HG03175 (cell line): ENCODE results near the gene FGF4.

Experiments
- ATAC-seq: cut with Tn5 transposase; IDR thresholded peaks from one replicate; pipeline ENCODE4 v1.9.1; 2021; ENCODE audit warnings: mild to moderate bottlenecking, moderate library complexity; ENCODE audit not compliant: unreplicated experiment

Gene FGF4

DNA sequence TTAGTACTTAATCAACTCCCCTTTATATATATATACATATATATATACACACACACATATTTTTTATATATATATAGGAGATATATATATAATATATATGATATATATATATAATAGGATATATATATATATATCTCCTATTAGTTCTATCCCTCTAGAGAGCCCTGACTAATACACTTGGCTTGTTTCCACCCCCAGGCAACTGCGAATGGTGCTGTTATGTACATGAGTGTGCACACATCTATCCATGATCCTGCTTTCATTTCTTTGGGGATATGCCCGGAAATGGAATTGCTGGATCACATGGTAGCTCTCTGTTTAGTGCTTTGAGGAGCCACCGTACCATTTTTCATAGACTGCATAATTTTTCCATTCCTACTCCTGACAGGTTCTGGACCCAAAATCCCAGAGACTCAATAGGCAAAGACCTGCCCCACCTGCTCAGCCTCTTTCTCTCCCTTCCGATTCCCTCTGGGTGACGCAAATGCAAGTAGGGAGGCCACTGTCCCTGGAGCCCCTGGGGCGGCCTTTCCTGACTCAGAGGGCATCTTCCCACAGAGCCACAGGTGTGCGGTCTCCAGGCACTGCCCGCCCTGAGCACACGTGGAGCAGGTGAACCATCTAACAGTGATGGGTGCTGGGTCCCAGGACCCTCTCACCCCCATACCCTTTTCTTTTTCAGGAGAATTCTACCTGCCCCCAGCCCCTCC, 32.1 kb upstream of the FGF4 start:
- no peak for ATAC-seq

DNA sequence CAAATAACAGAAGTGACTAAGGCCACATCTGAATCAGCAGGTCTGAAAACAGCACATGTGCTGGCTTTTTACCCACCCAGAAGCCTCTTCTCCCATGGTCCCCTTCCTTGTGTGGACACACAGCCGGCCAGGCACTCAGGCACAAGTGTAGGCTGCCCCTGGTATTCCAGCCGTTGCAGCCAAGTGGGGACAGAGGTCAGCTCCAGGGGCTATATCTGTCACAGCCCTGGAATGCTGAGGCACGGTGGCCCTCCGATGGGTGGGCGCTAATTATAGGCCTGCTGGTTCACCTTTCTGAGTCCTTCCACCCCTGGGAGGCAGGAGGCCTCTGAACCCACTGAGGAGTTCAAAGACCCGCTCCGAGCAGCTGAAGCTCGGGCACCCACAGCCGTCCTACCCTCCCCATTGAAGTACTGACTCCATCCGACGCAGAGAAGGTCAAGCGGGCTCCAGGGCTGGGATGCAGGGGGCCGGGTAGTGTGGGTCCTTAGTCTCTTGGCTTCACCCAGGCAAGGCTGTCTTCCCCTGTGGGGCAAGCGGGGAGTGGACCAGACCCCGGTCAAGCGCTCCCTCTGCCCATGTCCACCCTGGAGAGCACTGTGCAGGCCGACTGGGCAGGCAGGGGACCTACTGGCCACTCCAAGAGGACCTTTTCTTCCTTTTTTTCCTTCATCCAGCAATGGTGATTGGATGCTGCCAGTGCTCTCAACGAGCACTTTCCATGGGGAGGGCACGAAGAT, 29.8 kb upstream of the FGF4 start:
- ATAC-seq = no peak

DNA sequence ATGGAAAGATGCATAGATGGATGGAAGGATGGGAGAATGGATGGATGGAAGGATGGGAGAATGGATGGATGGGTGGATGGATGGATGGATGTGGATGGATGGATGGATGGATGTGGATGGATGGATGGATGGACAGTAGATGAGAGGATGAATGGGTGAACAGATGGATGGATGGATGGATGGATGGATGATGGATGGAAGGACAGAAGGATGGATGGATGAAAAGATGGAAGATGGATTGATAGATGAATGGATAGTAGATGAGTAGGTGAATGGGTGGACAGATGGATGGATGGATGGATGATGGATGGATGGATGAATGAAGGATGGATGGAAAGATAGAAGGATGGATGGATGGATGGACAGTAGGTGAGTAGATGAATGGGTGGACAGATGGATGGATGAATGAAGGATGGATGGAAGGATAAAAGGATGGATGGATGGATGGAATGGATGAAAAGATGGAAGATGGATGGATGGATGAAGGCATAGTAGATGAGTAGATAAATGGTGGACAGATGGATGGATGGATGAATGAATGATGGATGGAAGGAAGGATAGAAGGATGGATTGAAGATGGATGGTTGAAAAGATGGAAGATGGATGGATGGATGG, 28.6 kb upstream of the FGF4 start:
- ATAC-seq = no peak

DNA sequence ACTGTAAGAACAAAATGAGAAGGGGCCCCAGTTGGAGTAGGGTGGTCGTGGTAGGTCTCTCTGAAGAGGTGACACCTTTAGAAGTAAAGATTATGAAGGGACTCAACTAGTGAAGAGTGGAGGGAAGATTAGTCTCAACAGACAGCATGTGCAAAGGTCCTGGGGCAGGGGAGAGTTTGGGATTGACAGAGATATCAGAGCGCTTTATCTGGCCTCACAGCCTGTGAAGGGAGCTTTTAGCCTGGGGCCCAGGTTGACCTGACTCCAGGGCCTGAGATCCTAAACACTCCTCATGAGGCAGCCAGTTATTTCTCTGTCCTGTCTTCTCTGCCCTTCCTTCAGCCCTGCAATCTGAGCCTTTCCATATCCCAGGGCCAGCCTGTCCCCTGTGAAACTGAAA, 27.9 kb upstream of the FGF4 start:
- no peak for ATAC-seq

DNA sequence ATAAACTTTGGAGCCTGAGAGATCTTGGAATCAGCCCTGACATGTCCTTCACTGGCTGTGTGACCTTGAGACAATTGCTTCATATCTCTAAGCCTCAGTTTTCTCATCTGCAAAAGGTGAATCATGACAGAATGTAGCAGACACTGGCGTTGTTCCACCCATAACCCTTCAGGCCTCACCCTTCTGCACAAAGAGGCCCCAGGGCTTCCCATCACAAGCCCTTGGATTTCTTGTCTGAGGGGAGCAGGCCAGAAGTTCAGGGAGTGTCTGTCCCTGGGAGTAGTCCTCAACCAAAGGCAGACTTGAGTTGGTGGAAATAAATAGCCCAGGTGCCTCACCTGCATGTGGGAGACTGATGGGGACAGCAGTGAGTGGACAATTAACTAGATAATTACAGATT, 27.4 kb upstream of the FGF4 start:
- ATAC-seq = no peak

DNA sequence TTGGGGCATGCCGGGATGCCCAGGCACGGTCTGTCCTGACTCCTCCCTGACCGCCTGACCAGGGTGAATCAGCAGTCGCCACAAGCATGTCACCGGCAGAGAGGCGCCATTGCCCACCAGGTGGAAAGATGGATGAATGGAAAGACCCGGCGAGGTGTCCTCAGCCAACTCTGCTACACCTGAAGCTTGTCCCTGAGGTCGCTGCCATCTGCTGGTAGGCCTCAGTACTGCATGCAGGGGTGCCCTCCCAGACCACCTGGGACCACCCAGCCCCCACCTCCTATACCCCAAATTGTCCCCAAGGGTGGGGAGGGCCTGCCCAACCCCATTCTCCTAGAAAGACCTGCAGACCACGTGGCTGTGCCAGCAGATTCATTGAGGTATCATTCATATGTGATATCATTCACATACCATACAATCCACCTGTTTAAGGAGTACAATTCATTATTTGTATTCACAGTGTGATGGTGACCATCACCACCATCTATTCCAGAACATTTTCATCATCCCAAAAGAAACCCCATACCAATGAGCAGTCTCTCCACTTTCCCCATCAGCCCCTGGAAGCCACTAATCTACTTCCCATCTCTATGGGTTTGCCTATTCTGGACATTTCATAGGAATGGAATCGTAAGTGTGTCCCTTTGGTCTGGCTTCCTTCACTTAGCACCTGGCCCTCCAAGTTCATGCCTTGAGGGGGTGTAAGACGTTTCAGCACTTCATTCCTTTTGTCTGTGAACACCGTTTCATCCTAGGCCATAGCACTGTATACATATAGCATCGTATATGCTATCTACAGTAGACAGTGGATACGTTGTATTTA, 26.6 kb upstream of the FGF4 start:
- no peak for ATAC-seq

DNA sequence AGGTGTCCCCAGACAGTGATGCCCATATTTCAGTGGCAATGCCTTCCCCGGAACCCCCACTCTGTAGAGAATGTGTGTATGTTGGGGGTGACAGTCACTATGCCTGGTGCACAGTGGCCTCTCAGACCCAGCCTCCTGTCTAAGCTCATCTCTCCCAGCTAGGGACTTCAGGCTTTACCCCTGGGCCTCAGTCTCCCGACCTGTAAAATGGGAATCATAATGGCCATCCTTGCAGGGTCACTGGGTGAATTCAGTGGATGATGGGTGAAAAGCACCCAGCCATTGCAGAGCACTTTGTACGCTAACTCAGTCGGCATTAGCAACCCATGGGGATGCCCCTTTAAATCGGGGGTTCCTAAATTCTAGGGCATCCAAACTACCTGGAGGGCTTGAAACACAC, 25.1 kb upstream of the FGF4 start:
- no peak for ATAC-seq

DNA sequence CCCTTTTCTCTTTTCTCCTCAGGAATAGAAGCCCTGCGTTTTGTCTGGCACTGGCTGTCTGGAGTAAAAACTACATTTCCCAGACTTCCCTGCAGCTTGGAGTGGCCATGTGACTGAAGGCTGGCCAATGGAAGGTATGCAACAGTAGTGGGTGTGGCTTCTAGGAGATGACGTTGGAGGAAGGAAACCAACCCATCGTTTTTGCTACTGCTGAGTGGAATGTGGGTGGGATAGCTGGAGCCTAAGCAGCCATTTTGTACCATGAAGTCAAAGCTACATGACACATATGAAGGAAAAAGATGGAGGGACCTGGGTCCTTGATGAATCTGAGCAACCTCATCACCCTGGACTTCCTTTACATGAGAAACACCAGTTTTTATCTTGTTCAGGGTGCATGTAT, 24.4 kb upstream of the FGF4 start:
- no peak for ATAC-seq

DNA sequence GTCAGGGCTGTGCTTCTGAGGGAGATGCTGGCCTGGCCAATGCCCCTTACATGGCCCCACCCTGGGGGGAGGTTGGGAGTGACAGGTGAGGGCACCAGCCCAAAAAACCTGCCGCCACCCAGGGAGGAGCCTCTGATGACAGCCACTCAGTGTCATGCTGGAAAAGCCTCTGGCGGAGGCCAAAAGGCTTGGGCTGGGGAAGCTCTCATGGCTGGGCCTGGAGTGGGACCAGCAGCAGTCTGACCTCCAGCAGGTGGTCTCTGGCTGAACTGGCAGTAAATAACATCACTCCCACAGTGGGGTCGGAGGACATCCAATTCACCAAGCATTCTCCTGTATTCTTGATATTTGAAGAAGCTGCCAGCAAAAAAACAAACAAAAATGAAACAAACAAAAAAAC, 24.0 kb upstream of the FGF4 start:
- ATAC-seq = no peak

DNA sequence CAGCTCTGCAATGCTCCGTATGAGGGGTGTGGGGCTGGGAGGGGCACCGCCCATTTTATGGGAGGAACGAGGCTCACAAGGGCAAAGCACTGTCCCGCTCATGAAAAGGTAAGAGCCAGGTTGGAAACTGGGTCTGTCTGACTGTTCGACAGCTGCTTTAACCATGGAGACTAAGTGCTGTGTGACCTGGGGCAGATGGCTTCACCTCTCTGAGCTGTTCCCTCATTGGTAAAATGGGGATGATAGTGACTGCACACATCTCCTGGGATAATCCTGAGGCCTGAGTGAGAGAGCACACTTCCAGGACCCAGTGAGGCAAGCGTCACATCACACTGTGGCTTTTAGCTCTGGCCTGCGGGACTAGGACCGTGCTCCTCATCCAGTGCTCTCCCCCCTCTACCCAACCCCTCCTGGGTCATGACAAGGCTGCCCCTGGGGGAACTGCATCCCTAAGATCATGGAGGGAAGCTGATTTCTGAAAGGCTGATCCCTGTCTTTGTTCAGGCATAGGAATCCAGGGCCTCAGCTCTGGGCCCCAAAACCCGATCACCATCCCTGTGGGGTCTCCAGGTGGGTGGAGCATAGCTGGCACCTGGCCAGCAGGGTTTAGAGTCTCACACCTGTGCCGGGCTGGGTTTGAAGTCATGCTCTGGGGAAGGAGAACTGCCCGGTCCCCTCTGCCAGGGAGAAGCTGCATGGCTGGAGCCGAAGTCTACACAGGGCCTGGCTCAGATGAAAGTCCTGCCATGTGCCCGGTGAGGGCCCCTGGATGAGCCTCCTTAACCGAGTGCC, 22.8 kb upstream of the FGF4 start:
- ATAC-seq = no peak

DNA sequence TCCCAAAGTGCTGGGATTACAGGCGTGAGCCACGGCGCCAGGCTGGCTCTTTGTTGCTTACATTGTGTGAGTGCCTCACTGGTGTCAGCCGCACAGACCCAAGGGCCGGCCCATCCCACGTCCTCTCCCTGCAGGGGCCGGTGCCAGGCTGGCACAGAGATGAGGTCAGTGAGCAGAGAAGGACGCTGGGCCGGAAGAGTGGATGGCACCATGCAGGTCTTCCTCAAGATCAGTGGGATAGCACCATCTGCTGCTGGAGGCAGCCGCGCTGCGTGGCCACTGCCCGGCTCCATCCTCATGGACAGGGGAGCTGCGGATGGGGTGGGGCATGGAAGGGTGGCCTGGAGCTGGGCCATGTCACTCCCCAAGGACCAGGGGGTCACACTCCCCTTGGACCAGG, 22.0 kb upstream of the FGF4 start:
- ATAC-seq = no peak

DNA sequence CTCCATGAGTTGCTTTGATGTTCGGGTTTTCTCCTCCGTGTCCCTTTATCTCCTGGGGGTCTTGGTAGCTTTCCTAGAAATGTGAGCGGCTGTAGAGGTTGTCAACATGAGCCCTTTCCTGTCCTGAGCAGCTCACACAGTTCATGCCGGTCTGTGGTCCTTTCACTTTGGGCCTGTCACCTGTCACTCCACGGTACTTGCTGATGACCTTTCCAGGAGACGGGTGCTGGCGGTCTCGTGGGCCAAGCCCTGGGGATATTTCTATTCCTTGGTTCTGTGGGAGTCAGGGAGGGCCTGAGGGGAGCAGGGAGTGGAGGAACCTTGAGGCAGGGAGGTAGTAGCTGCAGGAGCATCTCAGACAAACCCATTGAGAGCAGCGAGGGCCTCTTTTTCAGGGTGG, 20.9 kb upstream of the FGF4 start:
- no peak for ATAC-seq

DNA sequence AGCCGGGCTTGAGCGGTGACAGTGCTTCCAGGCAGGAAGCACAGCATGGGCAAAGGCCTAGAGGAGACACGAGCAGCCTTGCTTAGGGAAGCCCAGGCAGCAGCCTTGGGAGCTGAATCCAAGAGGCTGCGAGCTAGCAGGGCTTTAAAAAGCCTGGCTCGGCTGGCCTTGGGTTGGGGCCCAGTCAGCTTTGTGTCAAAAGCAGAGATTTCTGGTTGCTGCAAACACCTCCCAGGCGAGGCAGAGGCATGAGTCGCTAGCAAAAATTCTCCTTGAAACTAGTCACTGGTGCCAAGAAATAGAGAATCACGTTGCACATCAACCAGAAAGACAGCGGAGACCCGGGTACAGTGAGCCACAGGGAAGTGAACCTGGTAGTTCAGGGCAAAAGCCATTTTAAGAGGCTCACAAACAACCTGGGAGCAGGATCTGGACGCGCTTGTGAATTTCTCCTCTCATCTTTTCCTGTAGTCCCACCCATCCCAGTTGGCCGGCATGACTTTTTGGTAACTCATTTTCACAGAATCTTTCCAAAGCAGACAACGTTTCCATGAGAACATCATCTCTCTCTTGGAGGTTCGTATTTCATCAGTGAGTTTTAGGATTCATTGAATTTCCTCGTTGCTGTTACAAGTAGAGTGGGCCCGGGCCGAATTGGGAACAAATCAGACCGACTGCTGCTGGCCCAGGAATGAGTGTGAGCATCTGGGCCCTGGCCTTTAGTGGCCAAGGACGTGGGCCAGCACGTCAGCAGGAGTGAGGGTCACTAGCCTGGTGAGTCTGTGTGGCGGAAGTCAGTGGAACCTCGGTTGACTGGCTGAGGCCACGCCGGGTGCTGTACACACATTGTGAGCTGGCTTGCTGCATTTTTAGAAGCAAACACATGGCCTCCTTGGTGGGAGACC, 16.4 kb upstream of the FGF4 start:
- no peak for ATAC-seq

DNA sequence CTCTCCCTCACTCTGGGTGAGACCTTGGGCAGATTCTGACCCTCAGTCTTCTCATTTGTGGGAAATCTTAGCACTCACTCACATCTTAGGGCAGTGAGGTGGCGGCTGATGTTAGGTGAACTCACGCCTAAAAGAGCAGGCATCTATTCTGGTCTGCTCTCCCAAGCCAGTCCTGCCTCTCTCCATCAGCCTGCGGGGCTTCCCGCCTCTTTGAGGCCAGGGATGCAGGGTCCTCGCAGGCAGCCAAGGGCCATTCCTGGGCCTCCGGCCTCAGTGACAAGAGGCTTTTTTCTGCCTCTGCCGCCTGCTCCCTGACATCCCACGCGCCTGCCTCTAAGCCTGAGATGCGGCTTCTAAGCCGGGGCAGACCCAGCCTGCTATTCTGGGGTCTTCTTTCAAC, 13.8 kb upstream of the FGF4 start:
- no peak for ATAC-seq

DNA sequence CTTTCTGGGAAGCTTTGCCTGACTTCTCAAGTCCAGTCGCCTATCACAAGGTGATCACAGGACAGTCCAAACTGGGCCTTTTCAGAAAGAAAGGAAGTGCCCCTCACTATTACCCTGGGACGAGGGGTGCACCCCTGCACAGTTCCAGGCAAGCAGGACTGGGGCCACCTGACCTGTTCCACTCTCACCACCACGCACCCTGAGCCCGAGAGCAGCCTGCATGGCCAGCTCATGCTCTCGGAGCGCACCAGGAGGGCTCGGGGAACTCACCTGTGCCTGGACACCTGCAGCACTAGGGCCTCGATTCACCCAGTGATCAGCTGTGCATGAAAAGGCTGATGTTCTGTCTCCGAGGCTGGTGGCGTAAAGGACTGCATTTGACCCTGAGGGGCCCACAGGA, 12.8 kb upstream of the FGF4 start:
- no peak for ATAC-seq

DNA sequence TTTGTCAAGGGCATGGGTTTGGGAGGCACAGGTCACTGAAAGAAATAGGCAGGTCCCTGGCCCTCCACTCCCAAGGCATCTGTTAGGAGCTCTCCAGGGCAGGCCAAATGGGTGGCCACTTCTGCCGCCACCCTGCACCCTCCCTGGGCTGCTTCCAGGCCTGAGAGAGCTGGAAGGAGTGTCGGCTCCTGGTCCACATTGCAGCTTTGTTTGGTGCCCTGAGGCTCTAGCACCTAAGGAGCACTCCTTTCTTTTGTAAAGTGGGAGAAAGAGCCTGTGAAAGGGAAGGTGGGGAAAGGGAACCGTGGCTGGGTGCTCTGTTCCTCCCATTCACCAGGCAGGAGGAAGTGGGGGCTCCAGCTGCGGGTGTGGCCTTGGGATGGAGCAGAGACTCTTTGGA, 12.3 kb upstream of the FGF4 start:
- ATAC-seq = no peak

DNA sequence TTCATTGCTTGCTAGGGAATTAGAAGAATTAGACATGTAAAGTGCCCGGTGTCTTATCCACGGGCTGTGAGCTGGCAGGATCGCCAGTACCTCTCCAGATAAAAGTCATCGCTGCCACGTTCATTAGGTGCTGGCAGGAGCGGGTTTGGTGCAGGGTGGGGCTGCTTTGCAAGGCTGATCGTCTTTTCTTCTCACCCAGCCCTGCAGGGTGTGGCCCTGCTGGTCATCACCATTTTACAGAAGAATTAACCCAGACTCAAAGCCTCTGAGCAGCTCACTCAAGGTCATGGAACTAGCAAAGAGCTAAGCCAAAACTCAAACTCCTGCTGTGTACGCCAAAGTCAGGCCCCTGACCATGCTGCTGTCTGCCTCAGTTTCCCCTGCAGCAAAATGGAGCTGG, 6.1 kb upstream of the FGF4 start:
- ATAC-seq = no peak

DNA sequence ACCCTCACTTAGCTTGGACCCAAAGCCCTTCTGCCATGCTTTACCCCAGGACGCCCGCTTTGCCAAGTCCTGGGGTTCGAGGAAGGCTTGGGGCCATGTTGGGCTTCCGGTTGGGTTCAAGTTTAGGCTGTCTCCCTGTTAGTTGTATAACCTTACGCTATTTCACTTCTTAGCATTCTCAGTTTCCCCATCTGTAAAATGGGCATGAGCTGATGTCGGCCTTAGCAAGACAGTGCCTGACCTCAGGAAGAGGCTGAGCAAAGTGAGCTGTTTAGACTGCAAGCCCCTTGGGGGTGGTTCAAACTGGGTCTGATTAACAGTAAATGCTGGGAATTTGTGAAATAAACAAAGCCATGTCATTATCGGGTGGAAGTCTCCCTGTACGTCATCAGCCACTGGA, 3.2 kb upstream of the FGF4 start:
- ATAC-seq = no peak

DNA sequence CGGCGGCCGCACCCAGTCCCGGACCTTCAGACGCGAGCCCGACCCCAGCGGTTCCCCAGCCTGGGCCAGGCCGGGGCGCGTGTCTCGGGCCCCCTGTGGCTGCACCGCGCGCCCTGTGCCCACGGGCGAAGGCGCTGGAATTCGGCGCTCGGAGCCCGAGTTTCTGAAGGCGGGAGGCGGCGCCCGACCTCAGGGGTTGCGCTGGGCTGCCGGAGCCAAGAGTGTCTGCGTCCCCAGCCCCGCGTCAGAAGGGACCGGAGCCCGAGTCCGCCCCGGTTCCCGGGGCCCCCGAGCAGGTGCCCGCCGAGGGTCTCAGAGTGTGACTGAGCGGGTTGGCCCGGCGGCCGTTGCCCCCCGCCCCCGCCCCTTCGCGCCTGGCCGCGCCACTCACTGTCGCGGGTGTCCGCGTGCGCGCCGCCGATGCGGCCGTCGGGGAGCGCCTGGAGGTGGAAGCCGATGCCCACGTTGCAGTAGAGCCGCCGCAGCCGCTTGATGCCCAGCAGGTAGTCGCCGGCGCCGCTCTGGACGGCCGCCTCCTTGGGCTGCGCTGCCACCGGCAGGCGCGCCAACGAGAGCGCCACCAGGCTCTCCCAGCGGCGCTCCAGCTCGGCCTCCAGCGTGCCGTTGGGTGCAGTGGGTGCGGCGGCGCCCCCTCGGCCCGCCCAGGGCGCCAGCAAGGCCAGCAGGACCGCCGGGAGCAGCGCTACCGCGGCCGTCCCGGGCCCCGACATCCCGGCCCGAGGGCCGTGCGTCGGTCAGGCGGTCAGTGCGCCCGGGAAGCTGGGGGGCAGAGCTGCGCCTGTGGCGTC, 583 bp downstream of the FGF4 start:
- no peak for ATAC-seq
